Measurements from ENCODE around the gene GLMP. TPM values are rescaled to one million over a fixed set of nuclear protein-coding genes. Genes with fewer than 3 reads are reported as not detected.

The GLMP gene
- polyA plus RNA-seq, 3 donors, result 52.1 to 71.2 (median 64.5) TPM

- DNase-seq (ENCODE audit: extremely low read depth in 1 of 11, low read depth in 9 of 11, low spot score in 4 of 11), result no peak
Measured at GRCh38 chr1:156303241-156303640, 7.8 kb upstream of the GLMP start.

- DNase-seq (ENCODE audit: extremely low read depth in 1 of 11, low read depth in 9 of 11, low spot score in 4 of 11), result no peak
Measured at GRCh38 chr1:156298852-156299357, 3.4 kb upstream of the GLMP start, which contains the start of gene VHLL. TSS of gene VHLL (minus strand) at chr1:156299307. CDS start at chr1:156299189, 118 bp downstream.

GRCh38 chr1:156293895-156294294, 1.6 kb downstream of the GLMP start:
- DNase-seq (ENCODE audit: extremely low read depth in 1 of 11, low read depth in 9 of 11, low spot score in 4 of 11), result no peak

- DNase-seq (ENCODE audit: extremely low read depth in 1 of 11, low read depth in 9 of 11, low spot score in 4 of 11), result no peak
Measured at GRCh38 chr1:156293098-156293434, 2.4 kb downstream of the GLMP start.

GRCh38 chr1:156291226-156292061, 4.0 kb downstream of the GLMP start:
- DNase-seq (ENCODE audit: extremely low read depth in 1 of 11, low read depth in 9 of 11, low spot score in 4 of 11), result peak in 10 of 11 donors; percentile 42 to 77 (median 63)

GRCh38 chr1:156289857-156290256, 5.6 kb downstream of the GLMP start:
- DNase-seq (ENCODE audit: extremely low read depth in 1 of 11, low read depth in 9 of 11, low spot score in 4 of 11), result no peak

GRCh38 chr1:156286061-156286460, 9.4 kb downstream of the GLMP start:
- no peak for DNase-seq (ENCODE audit: extremely low read depth in 1 of 11, low read depth in 9 of 11, low spot score in 4 of 11)

GRCh38 chr1:156285437-156285836, 10.0 kb downstream of the GLMP start:
- no peak for DNase-seq (ENCODE audit: extremely low read depth in 1 of 11, low read depth in 9 of 11, low spot score in 4 of 11)

- DNase-seq (ENCODE audit: extremely low read depth in 1 of 11, low read depth in 9 of 11, low spot score in 4 of 11), result no peak
Measured at GRCh38 chr1:156284757-156285156, 10.7 kb downstream of the GLMP start.

GRCh38 chr1:156284112-156284511, 11.4 kb downstream of the GLMP start, which contains the start of gene TMEM79:
TSS of gene TMEM79 (plus strand) at chr1:156284325. CDS start at chr1:156285227, 902 bp downstream.
- DNase-seq (ENCODE audit: extremely low read depth in 1 of 11, low read depth in 9 of 11, low spot score in 4 of 11), result no peak

DNA sequence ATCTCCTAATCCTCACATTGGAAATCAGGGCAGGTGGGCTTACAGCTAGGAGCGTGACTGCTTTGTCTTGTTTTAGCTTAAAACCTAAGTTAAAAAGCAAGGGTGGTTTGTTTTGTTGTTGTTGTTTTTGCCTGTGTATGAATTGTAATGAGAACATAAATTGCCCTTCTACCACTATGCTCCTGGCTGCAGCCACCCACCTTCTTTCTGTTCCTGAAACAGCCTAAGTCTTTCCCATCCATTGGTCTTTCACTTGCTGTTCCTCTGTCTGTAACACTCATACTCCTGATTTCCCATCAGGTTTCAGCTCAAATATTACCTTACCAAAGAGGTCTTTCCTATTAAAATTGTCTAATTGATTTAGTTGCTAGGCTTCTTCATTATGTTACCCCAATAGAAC, 12.0 kb downstream of the GLMP start:
- no peak for DNase-seq (ENCODE audit: extremely low read depth in 1 of 11, low read depth in 9 of 11, low spot score in 4 of 11)

GRCh38 chr1:156282479-156283222, 12.8 kb downstream of the GLMP start, which contains the start of gene SMG5:
TSS of gene SMG5 (minus strand) at chr1:156282825. CDS start at chr1:156282680, 145 bp downstream.
- DNase-seq (ENCODE audit: extremely low read depth in 1 of 11, low read depth in 9 of 11, low spot score in 4 of 11), result peak; percentile 91 to 99 (median 98)

DNA sequence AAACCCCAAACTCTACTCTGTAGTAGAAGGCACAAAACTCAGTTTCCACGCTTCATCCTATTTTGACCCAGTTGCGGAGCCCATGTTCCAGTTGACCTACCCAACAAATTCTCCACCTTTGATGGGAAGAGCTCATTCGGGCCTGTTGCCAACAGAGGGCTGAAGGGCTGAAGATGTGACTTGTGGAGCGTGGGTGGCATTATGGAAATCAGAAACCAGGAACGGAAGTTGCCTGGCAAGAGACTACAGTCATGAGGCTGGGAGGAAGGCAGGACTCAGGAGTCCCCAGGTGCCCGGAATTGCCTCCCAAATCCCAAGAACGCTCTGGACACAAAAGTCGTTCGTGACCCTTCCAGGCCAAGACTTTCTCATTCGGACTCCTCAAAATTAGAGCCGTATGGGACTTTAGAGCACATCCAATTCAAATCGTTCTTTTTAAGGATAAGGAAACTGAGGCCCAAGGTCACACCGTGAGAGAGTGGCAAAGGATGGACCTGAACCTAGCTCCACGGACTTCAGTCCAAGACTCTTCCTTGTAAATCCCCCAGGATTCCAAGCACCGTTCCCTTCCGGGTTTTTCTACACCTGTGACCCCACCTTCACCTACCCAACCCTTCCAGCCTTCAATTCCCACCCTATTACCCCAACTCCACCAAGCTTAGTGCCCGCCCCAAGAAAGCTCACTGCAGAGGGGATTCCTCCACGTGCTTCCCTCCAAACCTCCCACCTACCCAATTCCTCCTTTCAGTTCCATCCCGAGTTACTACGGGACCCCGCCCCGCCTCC, 13.6 kb downstream of the GLMP start:
- DNase-seq (ENCODE audit: extremely low read depth in 1 of 11, low read depth in 9 of 11, low spot score in 4 of 11), result no peak

- no peak for DNase-seq (ENCODE audit: extremely low read depth in 1 of 11, low read depth in 9 of 11, low spot score in 4 of 11)
Measured at GRCh38 chr1:156281281-156281680, 14.2 kb downstream of the GLMP start.

DNA sequence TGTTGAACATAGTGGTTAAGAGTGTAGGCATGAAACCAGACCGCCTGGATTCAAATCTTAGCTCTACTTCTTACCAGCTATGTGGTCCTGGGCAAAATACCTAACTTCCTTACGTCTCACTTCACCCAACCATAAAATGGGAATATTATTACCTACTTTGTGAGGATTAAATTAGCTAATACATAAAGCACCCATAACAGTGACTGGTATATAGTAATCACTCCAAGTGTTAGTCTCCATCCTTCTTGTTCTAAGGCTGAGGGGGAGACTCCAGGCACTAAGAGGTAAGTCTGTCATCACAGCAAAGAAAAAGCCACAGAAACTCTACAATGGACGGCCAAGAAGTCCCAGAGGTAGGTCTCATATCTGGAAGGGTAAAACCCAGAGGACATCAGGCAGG, 15.6 kb downstream of the GLMP start:
- no peak for DNase-seq (ENCODE audit: extremely low read depth in 1 of 11, low read depth in 9 of 11, low spot score in 4 of 11)

DNA sequence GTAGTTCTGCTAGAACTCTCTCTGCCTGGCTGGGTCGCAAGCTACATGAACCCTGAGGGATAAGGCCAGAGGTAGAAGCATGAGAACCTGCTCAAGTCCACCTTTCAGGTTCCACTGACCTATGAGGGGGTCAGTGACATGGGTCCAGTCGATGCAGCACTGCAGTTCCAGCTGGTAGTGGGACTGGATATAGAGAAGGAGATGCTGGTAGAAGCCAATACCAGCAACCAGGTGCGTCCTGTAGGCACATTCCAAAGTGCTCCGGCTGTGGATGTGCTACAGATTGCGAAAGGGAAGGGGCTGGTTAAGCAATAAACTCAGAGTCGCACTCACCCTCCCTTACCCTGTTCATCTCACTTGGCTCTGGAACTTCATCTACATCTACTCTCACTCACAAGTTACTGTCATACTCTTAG, 18.5 kb downstream of the GLMP start:
- DNase-seq (ENCODE audit: extremely low read depth in 1 of 11, low read depth in 9 of 11, low spot score in 4 of 11), result no peak

- DNase-seq (ENCODE audit: extremely low read depth in 1 of 11, low read depth in 9 of 11, low spot score in 4 of 11), result no peak
Measured at GRCh38 chr1:156276532-156276931, 18.9 kb downstream of the GLMP start.

DNA sequence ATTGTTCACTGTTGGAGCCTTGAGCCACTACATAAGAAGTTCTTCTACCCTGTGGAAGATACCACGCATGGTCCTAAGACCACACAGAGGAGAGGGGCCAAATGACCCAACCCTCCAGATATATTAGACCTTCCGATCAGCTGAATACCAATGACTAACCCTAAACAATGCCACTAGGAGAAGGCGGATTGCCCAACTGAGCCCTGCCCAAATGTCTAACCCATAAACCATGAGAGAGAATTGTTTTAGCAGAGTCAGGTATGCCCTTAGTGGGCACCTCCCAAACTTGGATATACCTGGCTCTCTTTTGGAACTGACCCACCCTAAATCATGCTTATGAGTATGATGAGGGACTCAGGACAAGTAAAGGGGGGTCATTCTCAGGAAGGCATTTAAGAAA, 25.2 kb downstream of the GLMP start:
- no peak for DNase-seq (ENCODE audit: extremely low read depth in 1 of 11, low read depth in 9 of 11, low spot score in 4 of 11)

DNA sequence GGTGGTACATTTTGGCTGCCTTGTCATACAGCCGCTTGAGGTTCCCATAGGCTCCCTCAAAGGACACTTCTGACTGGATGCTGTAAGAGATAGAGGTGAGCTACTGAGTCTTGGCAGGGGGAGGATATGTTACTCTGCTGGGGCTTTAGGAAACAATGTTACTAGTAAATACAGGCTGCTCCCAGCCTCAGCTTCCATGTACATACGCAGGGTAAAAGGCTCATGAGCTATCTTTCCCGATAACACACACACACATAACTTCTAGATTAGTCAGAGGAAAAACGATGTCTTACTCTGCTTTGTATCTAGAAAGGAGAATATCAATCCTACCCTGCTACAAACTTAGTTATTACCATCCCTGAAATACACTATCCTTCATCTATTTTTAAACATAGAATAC, 27.1 kb downstream of the GLMP start:
- no peak for DNase-seq (ENCODE audit: extremely low read depth in 1 of 11, low read depth in 9 of 11, low spot score in 4 of 11)
